ENCODE measurements around the gene HORMAD1. TPM values are rescaled to one million over a fixed set of nuclear protein-coding genes. Genes with fewer than 3 reads are reported as not detected.
"Not testable (repeated sequence)": the region's sequence is repeated elsewhere in the genome, so short reads cannot be mapped to it uniquely, and the experiment has no call there.

Gene HORMAD1
- polyA plus RNA-seq (2013, experiment 1 of 2): not detected
- polyA plus RNA-seq (2013, experiment 2 of 2): not detected

- WGBS, 2 experiments (ENCODE audit: insufficient coverage in 2 of 2): 95 to 96% methylated on average over 20 to 23 of the region's 24 CpGs
- Histone ChIP-seq H3K4me3 (ENCODE audit: extremely low read depth, insufficient read depth, low read length, poor library complexity, severe bottlenecking) (no peak within 1 kb of the TSS), H3K4me1 (ENCODE audit: control insufficient read depth, insufficient read depth, low read length, poor library complexity, severe bottlenecking) (no peaks in the 10 kb centered on the region), H3K27ac (ENCODE audit: low read depth, low read length, severe bottlenecking) (no peak within 1 kb of the TSS), H3K36me3 (ENCODE audit: control insufficient read depth, insufficient read depth, low read length) (no peaks in the 10 kb centered on the region), H3K9me3 (ENCODE audit: control insufficient read depth, low read length) (peaks cover 3% of the 10 kb centered on the region)
Measured at GRCh38 chr1:150720703-150721102, at the start of gene HORMAD1. Gene HORMAD1, minus strand, starts transcription at chr1:150720895. Its CDS starts 1,390 bp downstream, at chr1:150719505.

GRCh38 chr1:150767704-150768103 lies 47.0 kb upstream of the HORMAD1 start:
- WGBS, 2 experiments (ENCODE audit: insufficient coverage in 2 of 2): 20 to 67% methylated on average over 1 of the region's 1 CpG
- H3K4me1 ChIP-seq (ENCODE audit: control insufficient read depth, insufficient read depth, low read length, poor library complexity, severe bottlenecking); H3K4me3 ChIP-seq (ENCODE audit: extremely low read depth, insufficient read depth, low read length, poor library complexity, severe bottlenecking); H3K27ac ChIP-seq (ENCODE audit: low read depth, low read length, severe bottlenecking); H3K9me3 ChIP-seq (ENCODE audit: control insufficient read depth, low read length); H3K36me3 ChIP-seq (ENCODE audit: control insufficient read depth, insufficient read depth, low read length): not testable (repeated sequence)

- H3K4me1 ChIP-seq (ENCODE audit: control insufficient read depth, insufficient read depth, low read length, poor library complexity, severe bottlenecking); H3K36me3 ChIP-seq (ENCODE audit: control insufficient read depth, insufficient read depth, low read length); H3K27ac ChIP-seq (ENCODE audit: low read depth, low read length, severe bottlenecking); H3K4me3 ChIP-seq (ENCODE audit: extremely low read depth, insufficient read depth, low read length, poor library complexity, severe bottlenecking); H3K9me3 ChIP-seq (ENCODE audit: control insufficient read depth, low read length): not testable (repeated sequence)
- 71% methylated on average over 1 of the region's 1 CpG; no CpG with 5 or more reads in 1 of the 2 experiments for WGBS, 2 experiments (ENCODE audit: insufficient coverage in 2 of 2)
Measured at GRCh38 chr1:150765977-150766301, 45.2 kb upstream of the HORMAD1 start.

GRCh38 chr1:150765296-150765976 lies 44.7 kb upstream of the HORMAD1 start, which contains the start of gene CTSS:
Gene CTSS, minus strand, starts transcription at chr1:150765778. Its CDS starts 1,015 bp downstream, at chr1:150764763.
- Histone ChIP-seq H3K4me3 (ENCODE audit: extremely low read depth, insufficient read depth, low read length, poor library complexity, severe bottlenecking) (no peak within 1 kb of the TSS), H3K36me3 (ENCODE audit: control insufficient read depth, insufficient read depth, low read length) (no peaks in the 10 kb centered on the region), H3K4me1 (ENCODE audit: control insufficient read depth, insufficient read depth, low read length, poor library complexity, severe bottlenecking) (no peaks in the 10 kb centered on the region), H3K9me3 (ENCODE audit: control insufficient read depth, low read length) (peaks cover 3% of the 10 kb centered on the region), H3K27ac (ENCODE audit: low read depth, low read length, severe bottlenecking) (no peak within 1 kb of the TSS)
- WGBS, 2 experiments (ENCODE audit: insufficient coverage in 2 of 2): 89 to 94% methylated on average over 3 of the region's 4 CpGs

- Histone ChIP-seq H3K36me3 (ENCODE audit: control insufficient read depth, insufficient read depth, low read length) (no peaks in the 10 kb centered on the region), H3K4me3 (ENCODE audit: extremely low read depth, insufficient read depth, low read length, poor library complexity, severe bottlenecking) (no peak overlapping the region), H3K27ac (ENCODE audit: low read depth, low read length, severe bottlenecking) (no peak overlapping the region), H3K4me1 (ENCODE audit: control insufficient read depth, insufficient read depth, low read length, poor library complexity, severe bottlenecking) (no peaks in the 10 kb centered on the region), H3K9me3 (ENCODE audit: control insufficient read depth, low read length) (peaks cover 9% of the 10 kb centered on the region)
- WGBS, 2 experiments (ENCODE audit: insufficient coverage in 2 of 2): no CpG with 5 or more reads among the region's 2 CpGs
Measured at GRCh38 chr1:150764617-150765101, 44.0 kb upstream of the HORMAD1 start.

- WGBS, 2 experiments (ENCODE audit: insufficient coverage in 2 of 2): 100% methylated on average over 1 of the region's 3 CpGs; no CpG with 5 or more reads in 1 of the 2 experiments
- Histone ChIP-seq H3K36me3 (ENCODE audit: control insufficient read depth, insufficient read depth, low read length) (no peaks in the 10 kb centered on the region), H3K27ac (ENCODE audit: low read depth, low read length, severe bottlenecking) (no peak overlapping the region), H3K4me3 (ENCODE audit: extremely low read depth, insufficient read depth, low read length, poor library complexity, severe bottlenecking) (no peak overlapping the region), H3K9me3 (ENCODE audit: control insufficient read depth, low read length) (peaks cover 9% of the 10 kb centered on the region), H3K4me1 (ENCODE audit: control insufficient read depth, insufficient read depth, low read length, poor library complexity, severe bottlenecking) (no peaks in the 10 kb centered on the region)
Measured at GRCh38 chr1:150763018-150763417, 42.3 kb upstream of the HORMAD1 start.

GRCh38 chr1:150762552-150762951 lies 41.9 kb upstream of the HORMAD1 start:
- Histone ChIP-seq H3K4me3 (ENCODE audit: extremely low read depth, insufficient read depth, low read length, poor library complexity, severe bottlenecking) (no peak overlapping the region), H3K27ac (ENCODE audit: low read depth, low read length, severe bottlenecking) (no peak overlapping the region), H3K36me3 (ENCODE audit: control insufficient read depth, insufficient read depth, low read length) (no peaks in the 10 kb centered on the region), H3K9me3 (ENCODE audit: control insufficient read depth, low read length) (peaks cover 9% of the 10 kb centered on the region), H3K4me1 (ENCODE audit: control insufficient read depth, insufficient read depth, low read length, poor library complexity, severe bottlenecking) (no peaks in the 10 kb centered on the region)
- whole genome bisulfite sequencing, 2 experiments (ENCODE audit: insufficient coverage in 2 of 2): 100% methylated on average over 1 of the region's 2 CpGs; no CpG with 5 or more reads in 1 of the 2 experiments

GRCh38 chr1:150761801-150762200 lies 41.1 kb upstream of the HORMAD1 start:
- H3K9me3 ChIP-seq (ENCODE audit: control insufficient read depth, low read length): peaks cover 9% of the 10 kb centered on the region
- H3K27ac ChIP-seq (ENCODE audit: low read depth, low read length, severe bottlenecking): no peak overlapping the region
- H3K4me3 ChIP-seq (ENCODE audit: extremely low read depth, insufficient read depth, low read length, poor library complexity, severe bottlenecking): no peak overlapping the region
- WGBS, 2 experiments (ENCODE audit: insufficient coverage in 2 of 2): no CpG with 5 or more reads among the region's 1 CpG
- no peaks in the 10 kb centered on the region for H3K36me3 ChIP-seq (ENCODE audit: control insufficient read depth, insufficient read depth, low read length)
- no peaks in the 10 kb centered on the region for H3K4me1 ChIP-seq (ENCODE audit: control insufficient read depth, insufficient read depth, low read length, poor library complexity, severe bottlenecking)

GRCh38 chr1:150760013-150760412 lies 39.3 kb upstream of the HORMAD1 start:
- WGBS, 2 experiments (ENCODE audit: insufficient coverage in 2 of 2): 83 to 92% methylated on average over 1 to 2 of the region's 3 CpGs
- Histone ChIP-seq H3K36me3 (ENCODE audit: control insufficient read depth, insufficient read depth, low read length) (no peaks in the 10 kb centered on the region), H3K4me1 (ENCODE audit: control insufficient read depth, insufficient read depth, low read length, poor library complexity, severe bottlenecking) (no peaks in the 10 kb centered on the region), H3K27ac (ENCODE audit: low read depth, low read length, severe bottlenecking) (no peak overlapping the region), H3K9me3 (ENCODE audit: control insufficient read depth, low read length) (peaks cover 9% of the 10 kb centered on the region), H3K4me3 (ENCODE audit: extremely low read depth, insufficient read depth, low read length, poor library complexity, severe bottlenecking) (no peak overlapping the region)

- no peak overlapping the region for H3K4me3 ChIP-seq (ENCODE audit: extremely low read depth, insufficient read depth, low read length, poor library complexity, severe bottlenecking)
- 65 to 70% methylated on average over 2 of the region's 2 CpGs for WGBS, 2 experiments (ENCODE audit: insufficient coverage in 2 of 2)
- H3K27ac ChIP-seq (ENCODE audit: low read depth, low read length, severe bottlenecking): no peak overlapping the region
- no peaks in the 10 kb centered on the region for H3K36me3 ChIP-seq (ENCODE audit: control insufficient read depth, insufficient read depth, low read length)
- H3K4me1 ChIP-seq (ENCODE audit: control insufficient read depth, insufficient read depth, low read length, poor library complexity, severe bottlenecking): no peaks in the 10 kb centered on the region
- no peaks in the 10 kb centered on the region for H3K9me3 ChIP-seq (ENCODE audit: control insufficient read depth, low read length)
Measured at GRCh38 chr1:150753416-150753815, 32.7 kb upstream of the HORMAD1 start.

- H3K27ac ChIP-seq (ENCODE audit: low read depth, low read length, severe bottlenecking): no peak overlapping the region
- H3K4me1 ChIP-seq (ENCODE audit: control insufficient read depth, insufficient read depth, low read length, poor library complexity, severe bottlenecking): no peaks in the 10 kb centered on the region
- no peak overlapping the region for H3K4me3 ChIP-seq (ENCODE audit: extremely low read depth, insufficient read depth, low read length, poor library complexity, severe bottlenecking)
- H3K36me3 ChIP-seq (ENCODE audit: control insufficient read depth, insufficient read depth, low read length): no peaks in the 10 kb centered on the region
- 96 to 100% methylated on average over 1 to 3 of the region's 6 CpGs for WGBS, 2 experiments (ENCODE audit: insufficient coverage in 2 of 2)
- H3K9me3 ChIP-seq (ENCODE audit: control insufficient read depth, low read length): no peaks in the 10 kb centered on the region
Measured at GRCh38 chr1:150751443-150751842, 30.7 kb upstream of the HORMAD1 start.

Data from mesodermal cell (in vitro differentiated cells).